MM.1S (cell line): ENCODE measurements around the gene EGR2.
"Not testable (repeated sequence)": the region's sequence is repeated elsewhere in the genome, so short reads cannot be mapped to it uniquely, and the experiment has no call there.

Experiments used
- DNase-seq: peaks from one replicate; pipeline ENCODE4 v3.0.0-alpha.2; 2015
- H2AFZ ChIP-seq: fragments of 300-600 bp; sonication (generic); 2 replicates; pipeline ENCODE4 v1.6.0; 2016; ENCODE audit warnings: antibody characterized with exemption, low read length
- H3F3A ChIP-seq: fragments of 300-600 bp; sonication (generic); 2 replicates; pipeline ENCODE4 v1.6.1; 2016; ENCODE audit warnings: mild to moderate bottlenecking, antibody characterized with exemption, low read length, moderate library complexity, mixed read lengths; ENCODE audit not compliant: insufficient read depth
- H3K27ac ChIP-seq: fragments of 300-600 bp; sonication (generic); 2 replicates; pipeline ENCODE4 v1.5.1; 2016; ENCODE audit warnings: mild to moderate bottlenecking, low read length
- H3K27me3 ChIP-seq: fragments of 300-600 bp; sonication (generic); replicated peaks from 2 replicates; pipeline ENCODE4 v1.6.0; 2016; ENCODE audit warnings: low read length; ENCODE audit not compliant: insufficient read depth
- H3K36me3 ChIP-seq: fragments of 300-600 bp; sonication (generic); replicated peaks from 2 replicates; pipeline ENCODE4 v1.6.1; 2016; ENCODE audit warnings: mild to moderate bottlenecking, low read length, mixed read lengths; ENCODE audit not compliant: insufficient read depth
- H3K4me1 ChIP-seq: fragments of 300-600 bp; sonication (generic); 2 replicates; pipeline ENCODE4 v1.6.1; 2016; ENCODE audit warnings: low read length, mixed read lengths
- H3K4me2 ChIP-seq: fragments of 300-600 bp; sonication (generic); 2 replicates; pipeline ENCODE4 v1.6.0; 2016; ENCODE audit warnings: low read depth, low read length
- H3K4me3 ChIP-seq: fragments of 300-600 bp; sonication (generic); 2 replicates; pipeline ENCODE4 v1.5.1; 2016; ENCODE audit warnings: low read length, mixed read lengths
- H3K79me2 ChIP-seq: fragments of 300-600 bp; sonication (generic); 2 replicates; pipeline ENCODE4 v1.6.1; 2016; ENCODE audit warnings: mixed run types, low read length, mixed read lengths
- H3K9ac ChIP-seq: fragments of 300-600 bp; sonication (generic); 2 replicates; pipeline ENCODE4 v1.6.1; 2016; ENCODE audit warnings: low read length, mixed read lengths
- H3K9me2 ChIP-seq: fragments of 300-600 bp; sonication (generic); replicated peaks from 2 replicates; pipeline ENCODE4 v1.6.1; 2016; ENCODE audit warnings: mild to moderate bottlenecking, low read length, mixed read lengths; ENCODE audit not compliant: insufficient read depth
- H3K9me3 ChIP-seq: fragments of 300-600 bp; sonication (generic); replicated peaks from 2 replicates; pipeline ENCODE4 v1.6.1; 2016; ENCODE audit warnings: mild to moderate bottlenecking, low read length, mixed read lengths; ENCODE audit not compliant: insufficient read depth
- H4K20me1 ChIP-seq: fragments of 300-600 bp; sonication (generic); 2 replicates; pipeline ENCODE4 v1.6.1; 2016; ENCODE audit warnings: mild to moderate bottlenecking, low read length, moderate library complexity, mixed read lengths; ENCODE audit not compliant: insufficient read depth
- EZH2 ChIP-seq: fragments of 300-600 bp; sonication (generic); optimal IDR thresholded peaks from 2 replicates; pipeline ENCODE3; 2017; ENCODE audit warnings: low read depth, mild to moderate bottlenecking, antibody characterized with exemption, low read length, mixed read lengths
- EZH2phosphoT487 ChIP-seq: fragments of 300-600 bp; sonication (generic); IDR thresholded peaks from 2 replicates; pipeline ENCODE4 v1.6.1; 2018; ENCODE audit warnings: antibody characterized with exemption, low read length
- TF ChIP-seq, protein P1 (sequence below): fragments of 300-600 bp; sonication (generic); IDR thresholded peaks from 2 replicates; pipeline ENCODE4 v1.5.1; 2016; ENCODE audit warnings: antibody characterized with exemption, low read length, mixed read lengths

EGR2 gene

DNA sequence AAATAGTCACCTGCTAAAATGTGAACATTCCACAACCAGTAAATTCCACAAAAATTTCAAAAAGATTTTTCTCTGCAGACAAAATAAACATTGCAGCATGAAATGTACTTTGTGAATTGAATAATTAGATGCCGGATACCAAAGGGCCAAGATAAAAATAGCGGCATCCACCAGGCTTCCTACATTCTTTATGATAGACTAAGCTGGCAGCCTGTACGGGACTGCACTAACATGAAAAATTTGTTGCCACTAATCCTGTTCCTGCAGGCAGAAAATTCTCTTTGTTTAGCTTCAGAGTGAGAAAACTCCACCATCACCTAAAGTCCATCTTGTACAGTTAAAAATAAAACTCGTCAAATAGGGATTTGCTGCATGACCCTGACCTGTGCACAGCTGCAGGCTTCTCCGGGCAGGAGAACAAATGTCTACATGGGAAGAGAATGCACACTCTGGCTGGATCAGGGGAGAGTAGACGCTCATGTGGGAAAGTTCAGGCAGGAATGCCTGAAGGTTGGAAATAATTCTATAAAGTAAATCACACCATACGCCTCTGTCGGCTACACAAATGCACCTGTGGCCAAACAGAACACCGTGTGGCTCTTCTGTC is 27.2 kb downstream of the EGR2 start:
- H3K36me3 ChIP-seq = no peaks in the 10 kb centered on the region
- TF ChIP-seq EZH2phosphoT487 (no peak), EZH2 (no peak)
- TF ChIP-seq, protein P1, sequence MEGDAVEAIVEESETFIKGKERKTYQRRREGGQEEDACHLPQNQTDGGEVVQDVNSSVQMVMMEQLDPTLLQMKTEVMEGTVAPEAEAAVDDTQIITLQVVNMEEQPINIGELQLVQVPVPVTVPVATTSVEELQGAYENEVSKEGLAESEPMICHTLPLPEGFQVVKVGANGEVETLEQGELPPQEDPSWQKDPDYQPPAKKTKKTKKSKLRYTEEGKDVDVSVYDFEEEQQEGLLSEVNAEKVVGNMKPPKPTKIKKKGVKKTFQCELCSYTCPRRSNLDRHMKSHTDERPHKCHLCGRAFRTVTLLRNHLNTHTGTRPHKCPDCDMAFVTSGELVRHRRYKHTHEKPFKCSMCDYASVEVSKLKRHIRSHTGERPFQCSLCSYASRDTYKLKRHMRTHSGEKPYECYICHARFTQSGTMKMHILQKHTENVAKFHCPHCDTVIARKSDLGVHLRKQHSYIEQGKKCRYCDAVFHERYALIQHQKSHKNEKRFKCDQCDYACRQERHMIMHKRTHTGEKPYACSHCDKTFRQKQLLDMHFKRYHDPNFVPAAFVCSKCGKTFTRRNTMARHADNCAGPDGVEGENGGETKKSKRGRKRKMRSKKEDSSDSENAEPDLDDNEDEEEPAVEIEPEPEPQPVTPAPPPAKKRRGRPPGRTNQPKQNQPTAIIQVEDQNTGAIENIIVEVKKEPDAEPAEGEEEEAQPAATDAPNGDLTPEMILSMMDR = no peak
- DNase-seq = no peak
- no peak overlapping the region for H3K4me2 ChIP-seq
- no peaks in the 10 kb centered on the region for H3K79me2 ChIP-seq
- H3K9me2 ChIP-seq = no peaks in the 10 kb centered on the region
- no peaks in the 10 kb centered on the region for H3K27me3 ChIP-seq
- no peaks in the 10 kb centered on the region for H3K4me1 ChIP-seq
- no peaks in the 10 kb centered on the region for H3K9me3 ChIP-seq
- H4K20me1 ChIP-seq = no peaks in the 10 kb centered on the region
- H3K9ac ChIP-seq = no peak overlapping the region
- H3F3A ChIP-seq = no peaks in the 10 kb centered on the region
- H2AFZ ChIP-seq = no peak overlapping the region
- H3K27ac ChIP-seq = no peak overlapping the region
- no peak overlapping the region for H3K4me3 ChIP-seq

DNA sequence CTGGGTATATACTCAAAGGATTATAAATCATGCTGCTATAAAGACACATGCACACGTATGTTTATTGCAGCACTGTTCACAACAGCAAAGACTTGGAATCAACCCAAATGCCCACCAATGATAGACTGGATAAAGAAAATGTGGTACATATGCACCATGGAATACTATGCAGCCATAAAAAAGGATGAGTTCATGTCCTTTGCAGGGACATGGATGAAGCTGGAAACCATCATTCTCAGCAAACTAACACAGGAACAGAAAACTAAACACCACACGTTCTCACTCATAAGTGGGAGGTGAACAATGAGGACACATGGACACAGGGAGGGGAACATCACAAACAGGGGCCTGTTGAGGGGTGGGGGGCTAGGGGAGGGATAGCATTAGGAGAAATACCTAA is 27.9 kb downstream of the EGR2 start:
- H3K4me1 ChIP-seq, H3K9me3 ChIP-seq, H3K27me3 ChIP-seq, H3K4me3 ChIP-seq, H3K9ac ChIP-seq, H3K79me2 ChIP-seq, H3F3A ChIP-seq, H2AFZ ChIP-seq, H3K4me2 ChIP-seq, DNase-seq, H3K9me2 ChIP-seq, H4K20me1 ChIP-seq, H3K36me3 ChIP-seq, H3K27ac ChIP-seq: not testable (repeated sequence)

- not testable (repeated sequence) for DNase-seq, H2AFZ ChIP-seq, H3F3A ChIP-seq
Measured at GRCh38 chr10:62784537-62784936, 31.6 kb downstream of the EGR2 start.

GRCh38 chr10:62779487-62780248 is 36.5 kb downstream of the EGR2 start:
- peak; percentile 94 for DNase-seq
- peak overlapping the region; percentile 39 for H3K4me2 ChIP-seq
- H3F3A ChIP-seq = peaks cover 11% of the 10 kb centered on the region
- no peaks in the 10 kb centered on the region for H3K36me3 ChIP-seq
- H3K27me3 ChIP-seq = no peaks in the 10 kb centered on the region
- no peaks in the 10 kb centered on the region for H3K79me2 ChIP-seq
- TF ChIP-seq, protein P1 = no peak
- TF ChIP-seq EZH2 = no peak
- no peak overlapping the region for H3K9ac ChIP-seq
- H3K27ac ChIP-seq = peak overlapping the region; percentile 75; the same call in 1 of the 2 replicates
- no peaks in the 10 kb centered on the region for H3K9me2 ChIP-seq
- H3K4me3 ChIP-seq = no peak overlapping the region
- H4K20me1 ChIP-seq = no peaks in the 10 kb centered on the region
- no peaks in the 10 kb centered on the region for H3K9me3 ChIP-seq
- H3K4me1 ChIP-seq = peaks cover 36% of the 10 kb centered on the region
- H2AFZ ChIP-seq = no peak overlapping the region

More at GRCh38 chr10:62784537-62784936, 31.6 kb downstream of the EGR2 start:
- not testable (repeated sequence) for H3K4me3 ChIP-seq, H3K36me3 ChIP-seq, H3K9me3 ChIP-seq, H3K4me2 ChIP-seq, H3K79me2 ChIP-seq, H3K27me3 ChIP-seq, H3K9me2 ChIP-seq, H3K9ac ChIP-seq, H3K27ac ChIP-seq, H4K20me1 ChIP-seq
- peaks cover 11% of the 10 kb centered on the region for H3K4me1 ChIP-seq
